HG03457 (cell line): ENCODE results near the gene PRLR.

Experiments used
- ATAC-seq: cut with Tn5 transposase; IDR thresholded peaks from one replicate; pipeline ENCODE4 v1.9.1; 2021; ENCODE audit warnings: moderate number of reproducible peaks; ENCODE audit not compliant: unreplicated experiment

The PRLR gene

DNA sequence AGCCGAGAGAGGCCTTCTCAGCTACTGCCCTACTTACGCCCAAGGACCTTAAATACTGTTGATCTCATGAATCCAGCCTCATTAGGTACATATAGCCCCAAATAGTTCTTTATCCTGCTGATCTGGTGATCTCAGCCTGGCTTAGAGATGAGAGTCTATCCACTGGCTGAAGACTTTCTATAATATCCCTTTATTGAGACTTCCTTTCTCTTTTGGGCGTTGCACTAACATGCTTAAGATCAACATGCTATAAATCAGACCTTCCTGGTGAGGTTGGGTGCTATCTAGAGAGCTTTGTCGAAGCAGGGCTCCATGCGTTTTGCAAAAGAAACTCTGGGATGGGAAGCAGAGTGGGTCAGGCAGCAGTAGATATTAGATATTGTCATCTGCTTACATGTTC lies 138.6 kb downstream of the PRLR start:
- no peak for ATAC-seq

DNA sequence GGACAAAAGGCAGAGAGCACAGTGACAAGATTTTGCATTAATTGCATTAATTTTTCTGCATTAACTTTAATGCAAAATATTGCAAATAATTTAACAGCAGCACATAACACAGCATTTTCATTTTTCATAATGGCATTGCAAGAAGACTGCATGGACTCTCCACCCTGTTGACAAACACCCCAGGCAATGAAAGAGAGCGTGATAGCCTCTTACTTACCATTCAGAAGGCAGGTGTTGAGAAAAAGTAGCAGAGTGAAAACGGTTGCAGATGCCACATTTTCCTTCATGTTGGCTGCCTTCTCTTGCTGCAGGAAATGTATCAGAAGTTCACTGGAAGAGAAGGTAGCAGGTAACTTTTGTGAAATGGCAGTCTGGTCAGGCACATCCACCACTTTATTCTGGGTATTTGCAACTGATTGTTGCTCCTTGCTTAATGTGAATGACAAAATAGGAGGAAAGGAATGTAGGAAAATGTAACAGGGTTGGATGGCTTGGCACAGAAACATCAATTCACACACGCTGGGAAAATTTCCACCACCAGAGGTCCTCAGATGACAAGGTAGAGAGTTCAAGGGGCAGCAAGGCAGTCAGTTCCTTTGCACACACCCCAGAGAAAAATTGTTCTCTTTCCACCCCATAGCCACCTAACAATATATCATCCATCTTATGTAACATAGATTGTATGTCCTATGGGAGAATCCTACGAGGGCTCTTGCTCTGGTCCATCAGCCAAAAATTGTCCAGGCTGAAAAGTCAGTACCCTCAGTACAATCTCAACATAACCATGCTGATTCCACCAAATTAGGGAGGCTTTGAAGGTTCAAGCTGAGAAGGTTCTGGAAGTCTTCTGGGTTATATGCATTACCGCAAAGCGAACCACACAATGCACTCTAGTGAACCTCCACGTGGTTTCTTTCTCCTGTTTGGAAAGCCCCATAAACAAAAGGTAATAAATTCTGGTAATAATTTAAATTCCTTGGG lies 140.7 kb downstream of the PRLR start:
- ATAC-seq = no peak

DNA sequence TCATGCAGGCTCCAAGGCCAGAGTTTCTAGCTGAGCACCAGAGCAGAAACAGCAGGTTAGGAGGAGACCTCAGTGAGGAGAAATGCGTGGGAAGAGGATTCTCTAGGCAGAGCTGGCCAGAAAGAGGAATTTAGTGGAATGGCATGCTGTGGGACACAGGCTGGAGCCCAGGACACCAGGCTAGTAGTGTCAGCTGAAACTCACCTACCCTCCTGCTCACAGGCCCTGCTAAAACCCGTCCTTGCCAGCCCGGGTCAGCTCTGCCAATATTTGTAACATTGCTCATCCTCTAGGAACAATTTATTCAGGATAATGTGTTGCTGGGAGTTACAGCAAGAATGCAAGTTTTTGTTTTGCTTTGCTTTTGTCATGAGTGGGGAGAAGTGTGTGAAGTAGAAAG lies 142.3 kb downstream of the PRLR start:
- ATAC-seq = no peak

DNA sequence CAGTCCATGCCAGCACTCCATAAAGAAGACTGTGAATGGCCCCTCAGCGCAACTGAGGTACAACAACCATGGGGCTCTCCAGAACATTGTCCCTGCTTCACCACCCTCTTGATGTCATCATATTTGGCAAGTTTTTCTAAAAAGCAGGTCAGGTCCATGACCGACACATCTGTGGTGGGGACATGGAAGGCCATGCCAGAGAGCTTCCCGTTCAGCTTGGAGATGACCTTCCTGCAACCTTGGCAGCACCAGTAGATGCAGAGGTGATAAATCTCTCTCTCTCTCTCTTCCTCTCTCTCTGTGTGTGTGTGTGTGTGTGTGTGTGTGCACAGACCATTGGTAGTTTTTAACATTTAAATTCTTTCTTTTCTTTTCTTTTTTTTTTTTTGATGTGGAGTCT lies 147.1 kb downstream of the PRLR start:
- ATAC-seq = no peak

DNA sequence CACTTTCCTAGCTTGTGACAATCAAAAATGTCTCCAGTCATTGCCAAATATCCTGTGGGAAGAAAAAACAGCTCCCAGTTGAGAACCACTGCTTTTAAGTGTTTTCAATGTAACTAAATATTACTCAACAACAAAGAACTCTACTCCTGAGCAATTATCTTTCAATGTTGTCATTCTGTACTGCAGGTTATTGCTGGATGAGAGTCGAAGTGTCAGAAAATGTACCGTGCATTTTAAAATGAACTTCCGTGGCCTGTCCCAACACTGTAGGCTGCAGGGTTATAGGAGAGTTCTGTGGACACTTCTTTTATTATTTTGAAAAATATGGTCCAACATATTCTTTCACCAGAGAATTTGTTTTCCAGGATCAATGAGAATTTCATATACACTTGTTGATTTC lies 147.8 kb downstream of the PRLR start:
- no peak for ATAC-seq

DNA sequence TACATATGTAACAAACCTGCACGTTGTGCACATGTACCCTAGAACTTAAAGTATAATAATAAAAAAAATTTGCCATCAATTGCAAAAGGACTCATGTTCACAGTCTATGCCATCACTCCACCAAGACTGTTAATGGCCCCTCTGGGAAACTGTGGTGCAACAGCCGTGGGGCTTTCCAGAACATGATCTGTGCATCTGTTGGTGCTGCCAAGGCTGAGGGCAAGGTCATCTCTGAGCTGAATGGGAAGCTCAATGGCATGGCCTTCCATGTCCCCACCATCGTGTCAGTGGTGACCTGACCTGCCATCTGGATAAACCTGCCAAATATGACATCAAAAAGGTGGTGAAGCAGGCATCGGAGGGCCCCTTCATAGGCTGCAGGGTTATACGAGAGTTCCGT lies 149.2 kb downstream of the PRLR start:
- ATAC-seq = no peak

DNA sequence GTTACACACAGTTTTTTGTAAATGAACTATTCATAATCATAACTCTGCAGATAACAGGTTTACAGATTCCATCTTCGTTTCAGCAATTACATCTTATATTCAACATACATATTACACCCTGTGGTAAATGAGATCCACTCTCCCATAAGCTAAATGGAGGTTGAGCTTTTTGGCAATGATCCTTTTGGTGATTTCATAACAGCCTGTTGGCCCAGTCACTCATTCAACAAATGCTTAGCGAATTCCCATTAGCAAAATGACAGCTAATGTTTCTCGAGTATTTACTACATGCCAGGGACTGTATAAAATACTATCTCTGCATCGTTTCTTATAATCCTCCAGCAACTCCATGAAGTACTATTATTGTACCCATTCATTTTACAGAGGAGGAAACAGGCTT lies 157.1 kb downstream of the PRLR start:
- no peak for ATAC-seq

DNA sequence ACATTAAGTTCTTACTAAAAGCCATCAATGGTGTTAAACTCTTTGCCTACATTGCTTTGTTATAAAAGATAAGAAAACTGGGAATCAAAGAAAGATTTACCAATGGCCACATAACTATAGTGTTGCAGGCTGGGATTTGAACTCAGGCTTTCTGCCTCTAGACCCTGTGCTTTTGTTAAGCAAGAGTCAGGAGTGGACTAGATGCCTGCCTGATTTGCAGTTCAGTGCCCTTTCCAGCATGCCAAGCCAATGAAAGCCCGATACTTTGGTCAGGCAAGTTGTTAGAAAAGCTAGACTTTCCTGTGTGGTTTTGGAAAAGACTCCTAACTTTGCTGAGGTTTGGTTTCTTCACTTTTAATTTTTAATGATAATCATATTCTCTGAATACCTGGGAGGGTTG lies 161.1 kb downstream of the PRLR start:
- no peak for ATAC-seq

DNA sequence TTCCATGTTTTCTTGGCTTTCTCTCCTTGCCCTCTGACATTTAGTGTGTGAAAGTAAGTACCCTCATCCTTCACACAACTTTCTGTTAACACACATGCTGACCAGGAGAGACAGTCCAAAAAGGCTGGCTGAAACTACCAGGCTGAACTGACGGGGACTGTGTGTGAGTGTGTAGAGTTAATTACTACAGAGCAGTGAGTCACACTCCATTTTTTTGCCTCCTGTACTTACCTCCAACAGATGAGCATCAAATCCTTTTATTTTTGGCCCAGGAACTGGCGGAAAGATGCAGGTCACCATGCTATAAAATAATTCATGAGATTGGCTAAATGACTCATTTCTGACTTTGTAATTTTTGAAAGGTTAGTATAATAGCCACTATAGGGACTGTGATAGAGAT lies 162.3 kb downstream of the PRLR start:
- ATAC-seq = no peak

DNA sequence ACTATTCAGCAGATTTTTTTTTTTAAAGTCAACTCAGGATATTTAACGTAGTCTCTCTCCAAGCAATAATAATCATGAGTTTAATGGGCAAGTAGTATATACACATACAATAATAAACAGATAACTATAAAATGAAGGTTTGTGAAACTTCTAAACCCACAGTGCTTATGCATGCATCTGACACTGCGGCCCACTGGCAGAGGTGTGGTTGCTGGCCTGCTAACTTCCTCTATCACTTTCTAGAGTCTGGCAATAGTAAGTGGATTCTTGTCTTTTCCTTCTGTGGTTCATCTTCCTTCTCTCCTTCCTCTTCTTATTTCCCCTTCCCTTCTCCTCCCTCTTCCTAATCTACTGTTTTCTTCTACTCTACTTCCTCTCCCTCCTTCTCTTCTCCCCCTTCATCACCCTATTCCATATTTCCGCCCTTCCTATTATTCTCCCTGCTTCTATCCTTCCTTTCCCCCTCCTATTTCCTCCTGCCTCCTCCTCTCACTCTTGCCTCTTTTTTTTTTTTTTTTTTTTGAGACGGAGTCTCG lies 164.0 kb downstream of the PRLR start:
- peak; percentile 89 for ATAC-seq

DNA sequence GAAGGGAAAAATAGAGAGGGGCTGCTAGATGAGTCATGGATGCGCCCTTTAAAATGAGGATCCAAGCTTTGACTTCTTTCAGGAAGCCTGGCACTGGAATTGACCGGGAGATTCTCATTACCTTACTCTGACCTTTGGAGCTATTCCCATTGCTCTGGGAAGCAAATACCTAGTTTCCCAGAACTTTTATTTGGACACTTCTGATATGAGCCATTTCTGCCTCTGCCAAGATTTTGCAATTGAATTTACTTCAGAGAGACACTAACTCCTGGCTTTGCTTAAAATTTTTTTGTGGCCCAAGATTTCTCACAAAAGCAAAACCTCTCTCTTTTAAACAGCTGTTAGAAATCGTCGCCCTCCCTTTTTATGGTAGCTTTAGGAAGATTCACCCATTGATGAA lies 166.9 kb downstream of the PRLR start:
- no peak for ATAC-seq

DNA sequence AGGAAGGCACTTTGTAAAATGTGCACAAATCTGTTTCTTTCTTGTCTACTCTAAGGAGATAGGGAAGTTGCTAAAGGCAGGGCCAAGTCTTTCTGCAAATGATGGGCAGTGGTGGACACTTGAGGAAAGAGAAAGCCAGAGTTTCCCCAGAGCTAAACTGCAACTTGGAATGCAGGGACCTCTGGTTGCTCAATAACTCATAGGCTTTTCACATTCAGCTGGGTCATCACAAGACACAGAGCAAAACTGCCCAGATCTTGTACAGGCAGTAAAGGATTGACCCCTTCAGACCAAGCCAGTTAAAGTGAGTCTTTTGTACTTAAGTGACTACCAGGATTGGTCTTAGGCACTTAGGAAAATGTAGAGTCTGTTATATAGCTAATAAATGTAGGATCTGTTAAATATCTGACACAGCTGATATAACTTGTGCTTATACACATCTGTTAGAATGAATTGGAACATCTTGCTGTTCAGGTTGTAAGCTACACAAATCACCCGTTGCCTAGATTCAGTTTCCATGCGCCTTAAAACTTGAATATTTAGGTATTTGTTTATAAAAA lies 169.0 kb downstream of the PRLR start:
- ATAC-seq = no peak

DNA sequence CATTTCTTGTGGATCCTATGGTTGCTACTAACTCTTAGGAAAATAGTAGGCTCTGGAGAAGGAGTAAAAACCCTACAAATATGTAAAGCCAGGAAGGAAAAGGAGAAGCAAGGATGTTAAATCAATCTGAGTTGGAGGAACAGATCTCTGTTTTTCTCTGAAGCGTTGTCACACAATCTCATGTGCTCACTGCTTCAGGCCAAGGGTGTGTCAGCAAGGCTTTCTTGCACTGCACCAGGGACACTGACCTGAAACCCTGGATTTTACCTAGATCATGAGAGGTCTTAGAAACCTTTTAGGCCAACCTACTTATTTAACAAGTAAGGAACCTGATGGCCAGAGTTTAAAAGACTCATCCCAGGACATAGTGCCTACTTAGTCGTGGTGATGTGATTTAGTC lies 170.1 kb downstream of the PRLR start:
- ATAC-seq = no peak

DNA sequence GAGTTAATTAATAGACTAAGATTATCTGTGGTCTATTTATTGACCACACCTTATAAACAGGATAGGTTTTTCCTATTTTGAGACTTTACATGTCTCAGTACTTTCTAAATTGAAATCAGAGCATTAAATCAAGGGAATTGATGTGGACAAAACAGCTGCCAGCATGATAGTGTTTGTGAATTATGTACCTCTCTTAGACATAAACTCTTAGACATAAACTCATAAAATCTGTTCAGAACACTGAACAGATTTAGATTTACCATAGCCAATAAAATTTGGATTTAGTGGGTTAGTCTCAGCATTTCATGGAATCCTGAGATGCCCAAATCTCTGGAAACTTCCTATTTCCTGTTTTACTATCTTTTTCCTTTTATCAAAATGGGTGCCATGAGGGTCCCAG lies 171.0 kb downstream of the PRLR start:
- no peak for ATAC-seq

DNA sequence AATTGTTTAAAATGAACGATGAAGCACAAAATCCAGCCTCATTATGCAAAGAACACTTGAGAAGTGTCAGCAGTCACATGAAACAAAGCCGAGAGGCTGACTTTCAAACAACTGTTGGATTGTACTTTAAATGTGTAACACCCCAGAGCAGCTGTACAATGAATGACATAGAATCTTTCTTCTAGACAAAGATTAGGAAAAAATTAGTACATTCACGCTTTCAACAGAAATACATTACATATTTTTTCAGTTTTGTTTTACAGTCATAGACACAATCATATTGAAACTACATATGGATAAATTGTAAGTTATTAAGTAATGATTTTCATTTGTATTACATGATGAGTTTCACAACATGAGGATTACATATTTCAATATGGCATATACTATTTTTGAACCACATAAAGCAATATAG lies 171.9 kb downstream of the PRLR start:
- ATAC-seq = peak; percentile 78

DNA sequence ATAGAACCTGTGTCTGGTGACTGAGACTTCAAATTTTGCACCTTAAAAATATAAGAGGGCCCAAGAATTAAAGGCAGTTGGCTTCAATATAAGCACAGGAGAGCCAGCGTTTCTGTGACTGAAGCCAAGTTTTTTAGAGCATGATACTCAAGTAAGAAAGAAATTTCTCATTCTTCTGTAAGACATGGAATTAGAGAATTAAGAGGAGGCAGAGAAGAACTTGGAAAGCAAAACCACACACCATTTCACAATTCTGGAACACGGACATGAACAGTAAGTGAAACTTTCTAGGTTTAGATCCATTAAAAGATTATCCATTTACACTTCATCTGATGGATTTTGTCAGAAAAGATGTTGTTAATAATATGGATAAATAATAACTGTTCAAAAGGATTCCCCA lies 173.6 kb downstream of the PRLR start:
- ATAC-seq = no peak

DNA sequence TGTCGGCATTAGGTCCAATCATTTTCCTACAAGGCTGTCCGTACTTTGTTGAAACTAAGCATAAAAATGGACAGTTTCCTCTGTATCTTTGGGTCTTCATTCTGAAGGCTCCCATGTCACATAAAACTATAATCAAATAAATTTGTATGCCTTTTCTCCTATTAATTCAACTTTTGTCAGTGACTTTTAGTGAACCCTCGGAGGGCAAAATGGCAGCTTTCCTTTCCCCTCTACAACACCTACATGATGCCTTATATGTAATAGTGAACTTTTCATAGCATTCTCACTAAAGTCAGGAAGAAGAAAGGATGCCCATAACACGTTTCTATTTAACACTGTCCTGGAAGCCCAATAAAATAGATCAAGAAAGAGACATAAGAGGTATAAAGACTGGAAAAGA lies 177.4 kb downstream of the PRLR start:
- ATAC-seq = no peak

DNA sequence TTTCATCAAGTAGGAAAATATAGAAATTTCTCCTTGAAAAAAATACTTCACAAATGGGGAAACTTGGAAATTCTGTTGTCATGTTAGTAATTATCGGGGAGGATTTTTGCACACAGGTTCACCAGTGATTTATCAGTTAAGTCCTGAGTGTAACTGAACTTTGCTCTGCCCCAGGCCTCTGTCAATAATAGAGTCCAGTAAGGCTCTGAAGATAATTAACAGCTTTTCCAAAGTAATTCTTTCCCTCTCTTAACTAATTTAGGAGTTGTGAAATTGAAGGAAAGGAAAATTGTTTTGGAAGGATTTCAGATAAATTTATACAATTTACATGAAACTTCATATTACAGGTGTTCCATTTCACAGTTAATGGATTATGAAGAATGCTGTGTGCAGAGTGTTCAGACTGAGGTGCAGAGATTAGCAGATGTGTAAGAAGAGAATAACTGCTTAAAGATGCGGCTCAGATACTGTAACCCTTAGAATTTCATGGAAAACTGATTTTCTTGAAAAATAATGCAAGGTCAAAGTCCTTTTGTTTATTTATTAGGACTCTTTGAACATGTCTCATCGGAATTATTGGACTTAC lies 179.7 kb downstream of the PRLR start:
- ATAC-seq = no peak

DNA sequence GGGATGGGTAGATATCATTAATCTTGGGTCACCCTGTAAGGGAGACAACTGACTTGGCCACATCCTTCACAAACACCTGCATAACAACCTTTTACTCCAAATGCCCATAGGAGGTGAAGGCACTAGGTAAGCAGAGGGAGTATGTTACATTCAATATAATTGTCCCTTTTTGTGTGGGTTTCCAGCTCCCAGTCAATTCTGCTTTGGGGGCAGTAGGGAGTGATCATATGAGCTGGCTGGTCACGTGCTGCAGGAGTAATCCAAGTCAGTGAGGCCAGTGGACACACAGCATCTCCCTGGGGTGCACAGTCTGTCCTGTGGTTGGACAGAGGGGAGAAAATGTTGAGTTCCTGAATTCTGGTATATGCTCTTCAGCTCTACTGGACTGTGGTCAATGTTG lies 181.4 kb downstream of the PRLR start:
- ATAC-seq = no peak

DNA sequence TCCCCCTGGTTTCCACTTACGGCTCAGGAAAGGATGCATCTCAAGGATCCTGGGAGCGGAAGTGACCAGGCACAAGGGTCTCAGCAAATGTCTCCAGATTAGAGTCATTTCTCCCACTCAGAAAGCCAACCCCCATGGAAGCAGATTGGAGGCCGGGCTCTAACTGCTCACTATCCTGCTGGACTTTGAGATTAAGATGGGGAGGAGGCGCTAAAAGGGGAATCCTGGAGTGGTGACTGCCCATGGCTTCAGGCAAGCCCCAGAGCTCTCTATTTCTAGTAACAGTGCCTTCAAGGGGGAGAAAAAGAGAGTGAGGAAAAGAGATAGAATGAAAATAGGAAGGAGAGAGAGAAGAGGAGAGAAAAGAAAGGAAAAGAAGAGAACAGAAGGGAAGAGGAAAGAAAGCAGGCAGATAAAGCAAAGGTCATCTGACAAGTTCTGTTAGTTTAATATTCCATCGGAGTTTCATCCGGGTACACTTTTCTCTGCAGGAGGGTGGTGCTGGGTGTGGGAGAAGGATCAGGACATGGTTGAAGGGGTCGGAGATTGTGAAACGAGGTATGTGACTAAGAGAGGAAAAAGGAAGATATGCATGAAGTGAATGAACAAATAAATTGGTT lies 182.4 kb downstream of the PRLR start, which contains the start of gene AGXT2:
Gene AGXT2, minus strand, starts transcription at position 165 of the 620 bp plus-strand sequence. Its CDS starts 57 bp downstream, at position 108.
- no peak for ATAC-seq

DNA sequence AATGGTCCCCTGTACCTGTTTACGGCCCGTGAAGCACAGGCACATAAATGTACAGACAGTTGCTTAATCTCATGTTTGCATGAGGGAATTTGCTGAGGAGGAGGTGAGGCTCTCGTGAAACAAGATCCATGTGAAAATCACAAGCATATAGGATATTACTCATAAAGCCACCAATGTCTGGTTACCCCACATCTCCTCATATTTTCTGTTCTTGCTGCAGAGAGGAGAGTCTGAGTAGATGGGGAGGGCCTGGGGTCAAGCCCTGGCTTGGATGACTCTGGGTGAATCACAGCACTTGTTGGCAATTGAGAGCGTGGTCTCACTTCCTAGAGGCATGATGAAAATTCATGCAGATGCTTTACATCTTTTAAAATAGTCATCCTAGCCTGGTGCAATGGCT lies 183.5 kb downstream of the PRLR start:
- no peak for ATAC-seq
